Panc1 (cell line): ENCODE measurements around the gene HOMER2. TPM values are rescaled to one million over a fixed set of nuclear protein-coding genes. Genes with fewer than 3 reads are reported as not detected.

Source experiments
- ATAC-seq: fragments of 200-7000 bp; cut with Tn5 transposase; 2 replicates; pipeline ENCODE4 v1.9.1; 2020; ENCODE audit warnings: mild to moderate bottlenecking, moderate library complexity
- BruUV-seq: library from RNA; stranded (reverse); fragments of 400-500 nt; replicated peaks from 2 replicates; lab custom pipeline; 2021; lab: Mats Ljungman, UMichigan
- CTCF ChIA-PET: fragments of 300-600 bp; sonication (Branson Sonifier 250); formaldehyde crosslinking; loops from one replicate; lab custom pipeline; 2022; ENCODE audit warnings: antibody characterized with exemption; lab: Charles Lee
- POLR2A ChIA-PET: fragments of 300-600 bp; sonication (Branson Sonifier 250); formaldehyde crosslinking; loops from one replicate; lab custom pipeline; 2022; ENCODE audit warnings: antibody characterized with exemption; lab: Charles Lee
- DNase-seq: peaks from one replicate; pipeline ENCODE4 v3.0.0-alpha.2; 2010; ENCODE audit warnings: low read depth, low spot score
- H3K27ac ChIP-seq: 2 replicates; pipeline ENCODE4 v1.5.1; 2011; ENCODE audit warnings: mild to moderate bottlenecking, low read length, inconsistent platforms
- H3K27me3 ChIP-seq: fragments of 200-500 bp; sonication (Bioruptor generic); 2 replicates; pipeline ENCODE4 v1.6.0; 2014; ENCODE audit warnings: low read length, inconsistent platforms; ENCODE audit not compliant: control insufficient read depth, insufficient read depth
- H3K36me3 ChIP-seq: fragments of 200-500 bp; sonication (Bioruptor generic); 2 replicates; pipeline ENCODE4 v1.5.1; 2014; ENCODE audit warnings: inconsistent platforms, mild to moderate bottlenecking, low read length, moderate library complexity; ENCODE audit not compliant: control insufficient read depth, insufficient read depth
- H3K4me1 ChIP-seq: 2 replicates; pipeline ENCODE4 v1.5.1; 2011; ENCODE audit warnings: inconsistent platforms, mild to moderate bottlenecking, low read length, moderate library complexity; ENCODE audit not compliant: control insufficient read depth, insufficient read depth
- H3K4me3 ChIP-seq, 2 experiments: 2 replicates each; pipeline ENCODE4 v1.5.1; 2011 to 2012; ENCODE audit warnings: low read depth in 2 of 2, low read length in 2 of 2, mild to moderate bottlenecking in 2 of 2, inconsistent platforms in 1 of 2, moderate library complexity in 1 of 2
- H3K9me3 ChIP-seq: fragments of 200-500 bp; sonication (Bioruptor generic); 2 replicates; pipeline ENCODE4 v1.5.1; 2014; ENCODE audit warnings: low read depth, mild to moderate bottlenecking, inconsistent platforms, low read length, moderate library complexity; ENCODE audit not compliant: control insufficient read depth, insufficient read depth
- POLR2AphosphoS5 ChIP-seq: IDR thresholded peaks from 2 replicates; pipeline ENCODE4 v1.6.1; 2012; ENCODE audit warnings: mild to moderate bottlenecking, low read depth, low read length, moderate library complexity
- SIN3A ChIP-seq: IDR thresholded peaks from 2 replicates; pipeline ENCODE4 v1.6.1; 2012; ENCODE audit warnings: low read depth, mild to moderate bottlenecking, low read length, moderate library complexity, borderline replicate concordance; ENCODE audit not compliant: insufficient read depth
- TCF7L2 ChIP-seq: IDR thresholded peaks from 2 replicates; pipeline ENCODE4 v1.6.1; 2011; ENCODE audit warnings: mild to moderate bottlenecking, low read depth, low read length, inconsistent platforms
- in situ Hi-C: cut with HindIII; loops from 2 replicates; pipeline ENCODE4 v1.10.0; 2016; ENCODE audit warnings: low sequenced_read_pairs, low pct_unique_long_range_greater_than_20kb
- intact Hi-C: fragments of 100-400 bp; cut with micrococcal nuclease; formaldehyde crosslinking; loops from one replicate; pipeline ENCODE4 v1.10.0; 2022; ENCODE audit not compliant: unreplicated experiment
- total RNA-seq: library from RNA; stranded (reverse); gene quantifications from one replicate; pipeline ENCODE4 v1.2.1, GENCODE V29; 2021; ENCODE audit not compliant: unreplicated experiment
- TF ChIP-seq, protein P1 (sequence below): fragments of 450-650 bp; IDR thresholded peaks from 2 replicates; pipeline ENCODE4 v1.5.1; 2017; ENCODE audit warnings: mild to moderate bottlenecking
- TF ChIP-seq, protein P2 (sequence below), 2 experiments: IDR thresholded peaks; 2 replicates each; pipeline ENCODE4 v1.6.1; 2011 to 2012; ENCODE audit warnings: low read depth in 2 of 2, control low read depth in 1 of 2, low read length in 1 of 2, mild to moderate bottlenecking in 1 of 2, moderate library complexity in 1 of 2; ENCODE audit not compliant: insufficient read depth in 1 of 2

HOMER2 gene
- total RNA-seq, 1 experiment from 2014 or later, result 35.9 TPM

- intact Hi-C loops, result no loop called here
- H3K27ac ChIP-seq, result no peak overlapping the region
- H3K4me3 ChIP-seq, result no peak overlapping the region
- no TSS peak for BruUV-seq
- no peak for DNase-seq
- no peaks in the 10 kb centered on the region for H3K36me3 ChIP-seq
- H3K27me3 ChIP-seq, result no peaks in the 10 kb centered on the region
- H3K4me1 ChIP-seq, result no peaks in the 10 kb centered on the region
- TF ChIP-seq, protein P1, sequence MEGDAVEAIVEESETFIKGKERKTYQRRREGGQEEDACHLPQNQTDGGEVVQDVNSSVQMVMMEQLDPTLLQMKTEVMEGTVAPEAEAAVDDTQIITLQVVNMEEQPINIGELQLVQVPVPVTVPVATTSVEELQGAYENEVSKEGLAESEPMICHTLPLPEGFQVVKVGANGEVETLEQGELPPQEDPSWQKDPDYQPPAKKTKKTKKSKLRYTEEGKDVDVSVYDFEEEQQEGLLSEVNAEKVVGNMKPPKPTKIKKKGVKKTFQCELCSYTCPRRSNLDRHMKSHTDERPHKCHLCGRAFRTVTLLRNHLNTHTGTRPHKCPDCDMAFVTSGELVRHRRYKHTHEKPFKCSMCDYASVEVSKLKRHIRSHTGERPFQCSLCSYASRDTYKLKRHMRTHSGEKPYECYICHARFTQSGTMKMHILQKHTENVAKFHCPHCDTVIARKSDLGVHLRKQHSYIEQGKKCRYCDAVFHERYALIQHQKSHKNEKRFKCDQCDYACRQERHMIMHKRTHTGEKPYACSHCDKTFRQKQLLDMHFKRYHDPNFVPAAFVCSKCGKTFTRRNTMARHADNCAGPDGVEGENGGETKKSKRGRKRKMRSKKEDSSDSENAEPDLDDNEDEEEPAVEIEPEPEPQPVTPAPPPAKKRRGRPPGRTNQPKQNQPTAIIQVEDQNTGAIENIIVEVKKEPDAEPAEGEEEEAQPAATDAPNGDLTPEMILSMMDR, result no peak
- TF ChIP-seq SIN3A (no peak), TCF7L2 (no peak), POLR2AphosphoS5 (no peak)
- TF ChIP-seq, protein P2, sequence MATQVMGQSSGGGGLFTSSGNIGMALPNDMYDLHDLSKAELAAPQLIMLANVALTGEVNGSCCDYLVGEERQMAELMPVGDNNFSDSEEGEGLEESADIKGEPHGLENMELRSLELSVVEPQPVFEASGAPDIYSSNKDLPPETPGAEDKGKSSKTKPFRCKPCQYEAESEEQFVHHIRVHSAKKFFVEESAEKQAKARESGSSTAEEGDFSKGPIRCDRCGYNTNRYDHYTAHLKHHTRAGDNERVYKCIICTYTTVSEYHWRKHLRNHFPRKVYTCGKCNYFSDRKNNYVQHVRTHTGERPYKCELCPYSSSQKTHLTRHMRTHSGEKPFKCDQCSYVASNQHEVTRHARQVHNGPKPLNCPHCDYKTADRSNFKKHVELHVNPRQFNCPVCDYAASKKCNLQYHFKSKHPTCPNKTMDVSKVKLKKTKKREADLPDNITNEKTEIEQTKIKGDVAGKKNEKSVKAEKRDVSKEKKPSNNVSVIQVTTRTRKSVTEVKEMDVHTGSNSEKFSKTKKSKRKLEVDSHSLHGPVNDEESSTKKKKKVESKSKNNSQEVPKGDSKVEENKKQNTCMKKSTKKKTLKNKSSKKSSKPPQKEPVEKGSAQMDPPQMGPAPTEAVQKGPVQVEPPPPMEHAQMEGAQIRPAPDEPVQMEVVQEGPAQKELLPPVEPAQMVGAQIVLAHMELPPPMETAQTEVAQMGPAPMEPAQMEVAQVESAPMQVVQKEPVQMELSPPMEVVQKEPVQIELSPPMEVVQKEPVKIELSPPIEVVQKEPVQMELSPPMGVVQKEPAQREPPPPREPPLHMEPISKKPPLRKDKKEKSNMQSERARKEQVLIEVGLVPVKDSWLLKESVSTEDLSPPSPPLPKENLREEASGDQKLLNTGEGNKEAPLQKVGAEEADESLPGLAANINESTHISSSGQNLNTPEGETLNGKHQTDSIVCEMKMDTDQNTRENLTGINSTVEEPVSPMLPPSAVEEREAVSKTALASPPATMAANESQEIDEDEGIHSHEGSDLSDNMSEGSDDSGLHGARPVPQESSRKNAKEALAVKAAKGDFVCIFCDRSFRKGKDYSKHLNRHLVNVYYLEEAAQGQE (IDR thresholded peaks at IDR 0.05; ENCODE audit: insufficient read depth in 1 of 2, low read depth in 2 of 2, low read length in 1 of 2), result no peak
- POLR2A ChIA-PET, result no interaction called here
- no peaks in the 10 kb centered on the region for H3K9me3 ChIP-seq
- in situ Hi-C loops, result no loop called here
- CTCF ChIA-PET, result interaction anchor here (0.6 kb wide), 1 partner anchor 1968 kb away, joined by 7 read pairs; no protein-coding TSS in a partner anchor
- no peak for ATAC-seq
These were observed 97.0 kb downstream of the HOMER2 start for GRCh38 chr15:82855286-82856100.

DNA sequence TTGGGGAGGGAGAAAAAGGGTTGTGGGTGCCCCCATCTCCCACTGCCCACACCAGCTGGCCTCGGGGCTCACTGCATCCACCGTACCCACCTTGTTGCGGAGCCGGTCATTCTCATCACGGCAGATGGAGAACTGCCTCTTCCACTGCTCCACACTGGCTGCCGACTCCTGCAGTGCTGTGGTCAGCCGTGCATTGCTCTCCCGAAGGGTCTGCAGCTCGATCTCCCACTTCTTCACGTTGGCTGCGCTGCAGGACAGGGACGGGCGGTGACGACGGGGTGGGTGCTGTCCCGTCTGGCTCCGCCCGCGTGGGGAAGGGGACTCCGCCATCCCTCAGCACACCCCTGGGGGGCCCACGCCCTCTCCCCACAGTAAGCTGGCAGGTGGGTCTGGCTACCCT is 98.0 kb downstream of the HOMER2 start:
- Histone ChIP-seq H3K27ac (no peak overlapping the region), H3K9me3 (no peaks in the 10 kb centered on the region), H3K4me1 (no peaks in the 10 kb centered on the region), H3K36me3 (no peaks in the 10 kb centered on the region), H3K4me3 (no peak overlapping the region), H3K27me3 (no peaks in the 10 kb centered on the region)
- no TSS peak for BruUV-seq
- in situ Hi-C loops, result no loop called here
- ChIA-PET CTCF (no interaction called here), POLR2A (no interaction called here)
- DNase-seq, result no peak
- no peak for ATAC-seq
- intact Hi-C loops, result no loop called here
- TF ChIP-seq SIN3A, result no peak
- no peak for TF ChIP-seq TCF7L2
- TF ChIP-seq, protein P1, result no peak
- no peak for TF ChIP-seq POLR2AphosphoS5
- TF ChIP-seq, protein P2 (IDR thresholded peaks at IDR 0.05; ENCODE audit: insufficient read depth in 1 of 2, low read depth in 2 of 2, low read length in 1 of 2), result no peak
